Measurements from ENCODE around the gene FGD3. TPM values are rescaled to one million over a fixed set of nuclear protein-coding genes. Genes with fewer than 3 reads are reported as not detected.

Gene FGD3
- total RNA-seq, 3 donors from 2014 or later (not counting 1 experiment from before 2014, with no cell fraction given): 133 to 204 (median 193) TPM

DNA sequence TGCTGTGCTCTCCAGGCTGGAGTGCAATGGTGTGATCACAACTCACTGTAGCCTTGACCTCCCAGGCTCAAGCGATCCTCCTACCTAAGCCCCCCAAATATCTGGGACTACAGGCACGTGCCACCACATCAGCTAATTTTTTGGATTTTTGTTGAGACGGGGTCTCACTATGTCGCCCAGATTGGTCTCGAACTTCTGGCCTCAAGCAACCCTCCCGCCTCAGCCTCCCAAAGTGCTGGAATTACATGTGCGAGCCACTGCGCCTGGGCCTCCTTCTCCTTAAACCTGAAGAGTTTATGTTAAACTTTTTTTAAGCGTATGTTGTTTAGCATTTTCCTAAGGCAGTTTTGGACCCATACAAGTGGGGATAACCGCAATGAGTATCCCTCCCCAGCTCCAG, 80.4 kb downstream of the FGD3 start:
- DNase-seq: no peak
- Mint-ChIP-seq H3K9me3 (no peaks in the 10 kb centered on the region), H3K27me3 (ENCODE audit: low read depth in 2 of 2) (no peaks in the 10 kb centered on the region), H3K27ac (peak overlapping the region; percentile 91 to 97), H3K4me3 (peak overlapping the region; percentile 89), H3K4me1 (peaks cover 35 to 72% of the 10 kb centered on the region in 2 donors), H3K36me3 (no peaks in the 10 kb centered on the region)
- peak overlapping the region; percentile 73 for H3K27ac ChIP-seq (ENCODE audit: low read length)
- peaks cover 78% of the 10 kb centered on the region for H3K36me3 ChIP-seq (ENCODE audit: control insufficient read depth, insufficient read depth, low read length)
- no peak for ATAC-seq
- TF ChIP-seq, protein P1, sequence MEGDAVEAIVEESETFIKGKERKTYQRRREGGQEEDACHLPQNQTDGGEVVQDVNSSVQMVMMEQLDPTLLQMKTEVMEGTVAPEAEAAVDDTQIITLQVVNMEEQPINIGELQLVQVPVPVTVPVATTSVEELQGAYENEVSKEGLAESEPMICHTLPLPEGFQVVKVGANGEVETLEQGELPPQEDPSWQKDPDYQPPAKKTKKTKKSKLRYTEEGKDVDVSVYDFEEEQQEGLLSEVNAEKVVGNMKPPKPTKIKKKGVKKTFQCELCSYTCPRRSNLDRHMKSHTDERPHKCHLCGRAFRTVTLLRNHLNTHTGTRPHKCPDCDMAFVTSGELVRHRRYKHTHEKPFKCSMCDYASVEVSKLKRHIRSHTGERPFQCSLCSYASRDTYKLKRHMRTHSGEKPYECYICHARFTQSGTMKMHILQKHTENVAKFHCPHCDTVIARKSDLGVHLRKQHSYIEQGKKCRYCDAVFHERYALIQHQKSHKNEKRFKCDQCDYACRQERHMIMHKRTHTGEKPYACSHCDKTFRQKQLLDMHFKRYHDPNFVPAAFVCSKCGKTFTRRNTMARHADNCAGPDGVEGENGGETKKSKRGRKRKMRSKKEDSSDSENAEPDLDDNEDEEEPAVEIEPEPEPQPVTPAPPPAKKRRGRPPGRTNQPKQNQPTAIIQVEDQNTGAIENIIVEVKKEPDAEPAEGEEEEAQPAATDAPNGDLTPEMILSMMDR (IDR thresholded peaks at IDR 0.05): no peak
- no peak overlapping the region for H3K4me3 ChIP-seq (ENCODE audit: low read length)
- H3K4me1 ChIP-seq (ENCODE audit: control insufficient read depth, insufficient read depth, low read length): peaks cover 74% of the 10 kb centered on the region
- no peaks in the 10 kb centered on the region for H3K27me3 ChIP-seq (ENCODE audit: control insufficient read depth, insufficient read depth, low read length)
- intact Hi-C loops (cut with micrococcal nuclease): loop anchor here (5.0 kb wide), 2 partner anchors 35 to 60 kb away; no protein-coding TSS in a partner anchor
- 94% methylated on average over 10 of the region's 10 CpGs for WGBS (ENCODE audit: insufficient coverage)
- no peaks in the 10 kb centered on the region for H3K9me3 ChIP-seq (ENCODE audit: control insufficient read depth, insufficient read depth, low read length)

DNA sequence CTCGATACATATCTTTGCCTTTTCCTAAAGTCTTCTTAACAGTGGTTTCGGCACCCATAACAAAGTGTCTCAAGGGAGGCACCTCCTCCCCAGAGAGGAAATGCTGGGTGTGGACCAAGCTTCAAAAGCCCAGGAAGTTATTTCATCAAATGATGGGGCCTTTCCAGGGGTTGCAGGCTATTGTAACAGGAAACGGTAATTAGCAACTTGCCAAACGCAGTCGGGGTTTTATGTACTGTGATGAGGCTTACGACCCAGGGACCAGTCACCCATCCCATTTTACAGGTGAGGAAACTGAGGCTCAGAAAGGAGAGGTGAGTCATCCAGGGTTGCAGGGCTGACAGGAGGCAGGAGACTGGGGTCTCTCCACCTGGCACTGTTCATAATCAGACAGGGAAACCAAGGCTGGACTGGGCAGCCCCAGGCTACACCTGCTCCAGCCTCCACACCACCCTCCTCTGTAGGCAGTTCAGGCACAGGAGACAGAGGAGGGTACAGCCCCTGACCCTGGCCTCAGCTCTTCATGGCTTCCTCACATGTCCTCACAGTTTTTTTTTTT, 81.2 kb downstream of the FGD3 start:
- Histone ChIP-seq H3K4me3 (ENCODE audit: low read length) (peak overlapping the region; percentile 2), H3K27me3 (ENCODE audit: control insufficient read depth, insufficient read depth, low read length) (no peaks in the 10 kb centered on the region), H3K9me3 (ENCODE audit: control insufficient read depth, insufficient read depth, low read length) (no peaks in the 10 kb centered on the region), H3K27ac (ENCODE audit: low read length) (peak overlapping the region; percentile 73), H3K36me3 (ENCODE audit: control insufficient read depth, insufficient read depth, low read length) (peaks cover 78% of the 10 kb centered on the region), H3K4me1 (ENCODE audit: control insufficient read depth, insufficient read depth, low read length) (peaks cover 81% of the 10 kb centered on the region)
- Mint-ChIP-seq H3K36me3 (no peaks in the 10 kb centered on the region), H3K27ac (peak overlapping the region; percentile 91 to 97), H3K27me3 (ENCODE audit: low read depth in 2 of 2) (no peaks in the 10 kb centered on the region), H3K4me1 (peaks cover 35 to 70% of the 10 kb centered on the region in 2 donors), H3K9me3 (no peaks in the 10 kb centered on the region), H3K4me3 (peak overlapping the region; percentile 89)
- TF ChIP-seq, protein P1 (IDR thresholded peaks at IDR 0.05): no peak
- 3% methylated on average over 6 of the region's 6 CpGs for WGBS (ENCODE audit: insufficient coverage)
- ATAC-seq (peak; percentile 88 to 90 (median 88)), DNase-seq (peak in 1 of 2 donors; percentile 92)
- intact Hi-C loops (cut with micrococcal nuclease): loop anchor here (5.0 kb wide), 2 partner anchors 34 to 61 kb away; no protein-coding TSS in a partner anchor

DNA sequence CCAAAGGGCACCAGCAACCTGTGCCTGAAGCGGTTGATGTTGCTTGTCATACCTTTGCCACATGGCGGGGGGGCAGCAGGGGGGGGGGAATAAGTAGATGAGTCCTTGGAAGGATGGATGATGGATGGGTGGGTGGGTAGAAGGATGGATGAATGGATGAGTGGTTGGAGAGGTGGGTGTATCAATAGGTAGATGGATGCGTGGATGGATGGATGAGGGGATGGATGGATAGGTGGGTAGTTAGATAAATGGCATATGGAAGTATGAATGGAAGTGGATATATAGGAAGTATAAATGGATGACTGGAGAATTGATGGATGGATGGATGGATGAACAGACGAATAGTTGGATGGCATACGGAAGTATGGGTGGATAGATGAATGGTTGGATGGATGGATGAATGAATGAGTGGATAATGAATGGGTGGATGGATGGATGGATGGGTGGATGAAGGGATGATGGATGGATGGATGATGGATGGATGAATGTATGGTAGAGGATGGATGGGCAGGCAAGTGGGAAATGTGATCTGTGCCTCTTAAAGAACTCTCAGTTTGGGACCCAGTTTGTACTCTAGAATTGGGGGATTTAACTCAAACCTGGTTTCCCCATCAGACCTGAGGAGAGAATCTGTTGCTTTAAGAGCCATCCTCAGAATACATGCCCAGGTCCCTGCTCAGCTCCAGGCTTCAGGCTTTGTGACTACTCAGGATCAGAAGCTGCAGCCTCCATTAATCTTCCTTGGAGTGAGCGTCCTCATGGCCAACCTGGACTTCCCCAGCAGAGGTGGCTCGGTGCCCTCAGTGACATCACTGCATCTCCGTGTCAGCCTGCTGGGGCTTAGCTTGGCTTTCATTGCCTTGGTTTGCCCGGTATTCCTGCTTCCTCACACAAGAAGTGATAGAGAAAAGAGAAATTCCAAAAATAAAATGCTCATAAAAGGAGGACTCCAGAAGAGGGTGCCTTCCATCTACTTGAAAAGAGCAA, 83.6 kb downstream of the FGD3 start:
- no peak overlapping the region for H3K27ac ChIP-seq (ENCODE audit: low read length)
- ATAC-seq: no peak
- H3K4me1 ChIP-seq (ENCODE audit: control insufficient read depth, insufficient read depth, low read length): peaks cover 73% of the 10 kb centered on the region
- intact Hi-C loops (cut with micrococcal nuclease): no loop called here
- H3K4me3 Mint-ChIP-seq: no peak overlapping the region
- H3K27ac Mint-ChIP-seq: peak overlapping the region; percentile 34 to 53
- H3K36me3 ChIP-seq (ENCODE audit: control insufficient read depth, insufficient read depth, low read length): peaks cover 81% of the 10 kb centered on the region
- peaks cover 31 to 54% of the 10 kb centered on the region in 2 donors for H3K4me1 Mint-ChIP-seq
- DNase-seq: no peak
- no peak overlapping the region for H3K4me3 ChIP-seq (ENCODE audit: low read length)
- no peaks in the 10 kb centered on the region for H3K27me3 Mint-ChIP-seq (ENCODE audit: low read depth in 2 of 2)
- H3K27me3 ChIP-seq (ENCODE audit: control insufficient read depth, insufficient read depth, low read length): no peaks in the 10 kb centered on the region
- no peaks in the 10 kb centered on the region for H3K9me3 Mint-ChIP-seq
- 96% methylated on average over 9 of the region's 9 CpGs for WGBS (ENCODE audit: insufficient coverage)
- TF ChIP-seq, protein P1 (IDR thresholded peaks at IDR 0.05): no peak
- H3K36me3 Mint-ChIP-seq: no peaks in the 10 kb centered on the region
- H3K9me3 ChIP-seq (ENCODE audit: control insufficient read depth, insufficient read depth, low read length): no peaks in the 10 kb centered on the region

Data from natural killer cell (primary cell).